NCI-H510A treated with DMSO at 0.1 percent for 48 hours (cell line): ENCODE results near the gene TIMM10.
"Not testable (repeated sequence)": the region's sequence is repeated elsewhere in the genome, so short reads cannot be mapped to it uniquely, and the experiment has no call there.

Source experiments
- DNase-seq: peaks from one replicate; lab custom pipeline; 2025; lab: John Stamatoyannopoulos, UW

Gene TIMM10

DNA sequence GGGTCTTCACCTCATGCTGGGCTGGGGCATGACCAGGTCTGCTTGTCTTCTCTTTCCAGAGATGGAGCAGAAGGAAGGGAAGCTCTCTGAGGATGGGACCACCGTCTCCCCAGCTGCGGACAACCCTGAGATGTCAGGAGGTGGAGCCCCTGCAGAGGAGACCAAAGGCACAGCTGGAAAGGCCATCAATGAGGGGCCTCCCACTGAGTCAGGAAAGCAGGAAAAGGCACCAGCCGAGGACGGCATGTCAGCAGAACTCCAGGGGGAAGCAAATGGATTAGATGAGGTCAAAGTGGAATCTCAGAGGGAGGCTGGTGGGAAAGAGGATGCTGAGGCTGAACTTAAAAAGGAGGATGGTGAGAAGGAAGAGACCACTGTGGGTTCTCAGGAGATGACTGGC is 12.0 kb upstream of the TIMM10 start:
- DNase-seq: no peak

- DNase-seq: no peak
Observed at GRCh38 chr11:57541169-57541568, 10.6 kb upstream of the TIMM10 start.

DNA sequence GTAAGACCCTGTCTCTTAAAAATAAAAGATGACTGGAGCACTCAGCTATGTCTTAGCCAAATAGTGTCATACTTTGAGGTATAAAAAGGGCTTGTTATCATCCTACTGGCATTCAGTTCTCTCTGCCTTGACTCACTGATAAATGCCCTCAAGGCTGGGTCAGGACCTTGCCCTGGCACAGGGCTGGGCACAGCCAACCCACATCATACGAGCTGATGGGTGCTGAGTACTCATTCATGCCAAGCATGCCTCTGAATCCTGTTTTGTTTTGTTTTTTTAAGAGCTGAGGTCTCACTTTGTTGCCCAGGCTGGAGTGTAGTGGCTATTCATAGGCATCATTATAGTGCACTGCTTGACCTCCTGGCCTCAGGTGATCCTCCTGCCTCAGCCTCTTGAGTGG is 8.8 kb upstream of the TIMM10 start:
- DNase-seq: no peak

GRCh38 chr11:57536947-57537619 is 6.5 kb upstream of the TIMM10 start, which contains the start of gene SMTNL1:
Gene SMTNL1 (plus strand): TSS chr11:57537595. CDS start chr11:57542643, 5,048 bp downstream.
- DNase-seq: peak; percentile 6

DNA sequence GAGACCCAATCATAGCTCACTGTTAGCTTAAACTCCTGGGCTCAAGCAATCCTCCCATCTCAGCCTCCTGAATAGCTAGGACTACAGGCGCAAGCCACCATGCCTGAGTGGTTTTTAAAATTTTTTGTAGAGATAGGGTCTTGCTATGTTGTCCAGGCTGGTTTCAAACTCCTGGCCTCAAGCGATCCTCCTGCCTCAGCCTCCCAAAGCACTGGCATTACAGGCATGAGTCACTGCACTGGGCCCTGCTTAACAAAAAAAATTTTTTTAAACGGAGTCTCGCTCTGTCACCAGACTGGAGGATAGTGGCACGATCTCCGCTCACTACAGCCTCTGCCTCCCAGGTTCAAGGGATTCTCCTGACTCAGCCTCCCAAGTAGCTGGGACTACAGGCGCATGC is 3.9 kb upstream of the TIMM10 start:
- not testable (repeated sequence) for DNase-seq

GRCh38 chr11:57530215-57530595 is 349 bp downstream of the TIMM10 start:
- no peak for DNase-seq

DNA sequence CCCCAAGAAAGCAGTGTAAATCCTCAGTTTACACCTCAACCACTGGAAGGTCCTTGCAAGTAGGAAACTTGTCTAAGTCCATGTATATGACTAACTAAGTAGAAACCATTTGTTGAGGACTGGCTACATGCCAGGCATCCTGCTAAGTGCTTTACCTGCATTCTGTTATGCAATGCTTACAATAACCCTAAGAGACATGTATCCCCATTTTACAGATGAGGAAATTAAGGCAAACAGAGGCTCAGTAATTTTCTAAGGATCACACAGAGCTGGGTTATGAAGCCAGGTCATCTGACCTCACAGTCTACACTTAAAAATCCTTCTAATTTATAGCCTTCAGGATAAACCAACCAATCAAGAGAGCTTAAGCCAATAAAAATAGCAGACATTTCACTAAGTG is 1.5 kb downstream of the TIMM10 start:
- no peak for DNase-seq

- peak; percentile 81 for DNase-seq
Observed at GRCh38 chr11:57527056-57527631, 3.4 kb downstream of the TIMM10 start.

DNA sequence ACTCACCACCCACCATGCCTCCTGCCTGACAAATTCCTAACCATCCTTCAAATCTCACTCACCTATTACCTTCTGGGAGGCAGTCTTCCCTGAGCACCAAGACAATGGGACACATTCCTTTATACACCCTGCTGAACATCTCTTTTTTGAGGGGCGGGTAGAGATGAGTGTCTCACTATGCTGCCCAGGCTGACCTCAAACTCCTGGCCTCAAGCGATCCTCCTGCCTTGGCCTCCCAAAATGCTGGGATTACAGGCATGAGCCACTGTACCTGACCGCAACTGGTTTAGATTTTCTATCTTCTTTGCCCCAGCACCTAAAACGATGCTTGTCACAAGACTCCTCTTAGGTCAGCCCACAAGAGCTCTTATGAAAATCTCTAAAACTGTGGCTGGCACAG is 7.1 kb downstream of the TIMM10 start:
- no peak for DNase-seq

- DNase-seq: no peak
Observed at GRCh38 chr11:57521116-57521515, 9.4 kb downstream of the TIMM10 start.

- no peak for DNase-seq
Observed at GRCh38 chr11:57516061-57516443, 14.5 kb downstream of the TIMM10 start.

DNA sequence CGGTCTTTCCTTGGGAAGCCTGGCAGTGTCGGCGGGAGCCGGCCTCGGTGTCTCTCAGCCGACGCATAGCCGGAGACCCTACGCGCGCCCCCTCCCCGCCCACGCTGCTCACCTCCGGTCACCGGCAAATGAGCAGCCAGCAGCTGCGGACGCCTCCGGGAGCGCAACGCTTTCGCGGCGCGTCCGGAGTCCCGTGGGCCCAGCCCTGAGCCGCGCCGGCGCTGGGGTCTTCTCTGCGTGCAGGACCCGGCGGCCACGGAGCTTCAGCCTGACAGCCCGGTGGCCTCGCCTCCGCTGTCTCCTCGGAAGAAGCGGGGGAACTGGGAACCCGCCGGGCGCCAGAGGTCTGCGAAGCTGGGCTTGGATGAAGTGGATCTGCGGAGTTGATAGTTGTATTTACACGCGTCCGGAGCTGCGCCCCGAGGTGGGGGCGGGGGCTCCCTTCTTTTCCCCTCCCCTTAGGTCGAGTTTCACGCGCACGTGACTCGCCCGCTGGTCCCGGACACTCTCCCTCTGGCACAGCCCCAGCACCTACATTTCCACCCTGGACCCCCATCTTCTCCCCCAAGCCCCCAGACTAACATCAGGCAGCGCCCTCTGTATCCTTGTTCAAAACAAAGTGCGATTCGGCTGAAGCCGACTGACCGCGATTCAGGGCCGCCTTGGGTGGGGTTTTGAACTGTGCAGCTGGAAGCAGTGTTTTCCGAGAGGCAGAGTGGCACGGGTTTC is 15.1 kb downstream of the TIMM10 start, which contains the start of gene SLC43A1:
Gene SLC43A1 (minus strand): TSS at position 371 of the 729 bp plus-strand sequence. CDS start 1,591 bp downstream, outside the sequence.
- peak; percentile 27 for DNase-seq

- peak; percentile 41 for DNase-seq
Observed at GRCh38 chr11:57514538-57515331, 15.8 kb downstream of the TIMM10 start.

GRCh38 chr11:57513911-57514537 is 16.5 kb downstream of the TIMM10 start:
- peak; percentile 31 for DNase-seq

- DNase-seq: no peak
Observed at GRCh38 chr11:57513452-57513795, 17.1 kb downstream of the TIMM10 start.

DNA sequence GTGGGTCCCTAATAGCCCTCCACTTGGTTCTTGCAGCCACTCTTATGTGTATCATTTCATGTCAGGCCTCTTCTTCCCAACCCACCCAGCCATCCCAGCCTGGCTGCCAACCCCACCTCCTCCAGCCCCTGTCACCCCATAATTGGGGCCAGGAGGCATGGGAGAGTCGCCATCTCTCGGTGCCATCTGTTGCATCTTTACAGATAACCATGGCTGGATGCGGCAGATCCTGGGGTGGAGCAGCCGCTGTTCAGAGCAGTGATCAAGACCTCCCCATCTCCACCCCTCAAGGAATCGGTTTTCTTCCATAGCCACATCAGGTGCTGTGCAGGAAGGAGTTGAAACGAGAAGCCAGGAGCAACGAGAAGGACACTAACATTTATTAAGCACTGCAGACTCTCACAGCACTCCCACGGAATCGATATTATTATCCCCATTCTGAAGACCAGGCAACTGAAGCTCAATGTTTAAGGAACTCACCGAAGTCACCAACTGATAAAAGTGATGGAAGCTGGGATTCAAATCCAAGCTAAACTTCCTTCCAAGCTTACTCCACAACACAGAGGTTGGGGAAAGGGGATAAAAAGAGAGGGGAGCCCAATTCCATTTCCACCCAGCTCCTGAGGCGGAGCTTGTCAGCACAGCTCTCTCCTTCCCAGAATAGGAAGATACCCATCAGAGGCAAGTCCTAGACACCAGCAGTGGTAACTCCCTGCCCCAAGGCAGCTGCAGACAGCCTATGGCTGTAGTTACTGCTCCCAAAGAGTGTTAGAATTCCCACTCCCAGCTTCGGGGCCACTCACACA is 17.7 kb downstream of the TIMM10 start:
- DNase-seq: no peak

DNA sequence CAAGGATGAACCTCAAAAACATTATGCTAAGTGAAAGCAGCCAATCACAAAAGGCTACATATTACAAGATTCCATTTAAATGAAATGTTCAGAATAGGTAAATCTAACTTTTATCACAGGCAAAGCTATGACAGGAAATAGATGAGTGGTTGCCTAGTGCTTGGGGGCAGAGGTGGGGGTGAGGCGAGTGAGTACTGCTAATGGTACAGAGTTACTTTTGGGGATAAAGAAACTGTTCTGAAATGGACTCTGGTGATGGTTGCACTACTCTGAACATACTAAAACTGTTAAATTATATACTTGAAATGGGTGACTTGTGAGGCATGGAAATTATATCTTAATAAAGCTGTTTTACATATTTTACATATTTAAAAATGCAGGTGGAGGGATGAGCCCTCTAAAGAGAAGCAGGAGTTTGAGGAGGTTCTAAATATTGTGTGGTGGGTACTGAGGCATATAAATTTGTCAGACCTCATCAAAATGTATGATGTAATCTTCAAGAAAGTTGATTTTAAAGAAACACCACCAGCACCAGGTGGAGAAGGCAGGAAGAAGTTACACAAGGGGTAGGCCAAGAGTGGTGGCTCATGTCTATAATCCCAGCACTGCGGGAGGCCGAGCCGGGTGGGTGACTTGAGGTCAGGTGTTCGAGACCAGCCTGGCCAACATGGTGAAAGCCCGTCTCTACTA is 18.7 kb downstream of the TIMM10 start:
- DNase-seq: no peak

DNA sequence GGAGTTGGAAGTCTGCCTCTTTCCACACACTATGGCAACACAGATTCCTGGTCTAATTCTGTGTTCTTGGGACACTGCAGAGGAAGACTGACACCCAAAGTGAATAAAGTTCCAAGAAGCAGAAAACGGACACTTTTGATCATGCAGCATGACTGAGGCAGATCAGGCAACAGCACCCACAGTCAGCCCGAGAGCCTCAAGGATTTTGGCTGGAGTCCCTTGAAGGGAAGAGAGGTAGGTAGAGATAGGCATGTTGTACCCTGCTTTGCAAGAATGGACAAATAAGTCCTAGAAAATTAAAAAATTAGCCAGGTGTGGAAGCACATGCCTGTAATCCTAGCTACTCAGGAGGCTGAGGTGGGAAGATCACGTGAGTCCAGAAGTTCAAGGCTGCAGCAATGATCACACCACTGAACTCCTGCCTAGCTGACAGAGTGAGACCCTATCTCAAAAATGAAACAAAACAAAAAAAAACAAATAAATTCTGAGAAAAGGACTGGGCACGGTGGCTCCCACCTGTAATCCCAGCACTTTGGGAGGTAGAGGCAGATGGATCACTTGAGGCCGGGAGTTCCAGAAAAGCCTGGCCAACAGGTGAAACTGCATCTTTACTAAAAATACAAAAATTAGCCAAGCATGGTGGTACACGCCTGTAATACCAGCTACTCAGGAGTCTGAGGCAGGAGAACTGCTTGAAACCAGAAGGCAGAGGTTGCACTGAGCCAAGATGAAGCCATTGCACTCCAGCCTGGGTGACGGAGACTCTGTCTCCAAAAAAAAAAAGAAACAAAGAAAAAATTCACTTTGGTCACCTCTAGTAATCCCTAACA is 22.0 kb downstream of the TIMM10 start:
- no peak for DNase-seq

DNA sequence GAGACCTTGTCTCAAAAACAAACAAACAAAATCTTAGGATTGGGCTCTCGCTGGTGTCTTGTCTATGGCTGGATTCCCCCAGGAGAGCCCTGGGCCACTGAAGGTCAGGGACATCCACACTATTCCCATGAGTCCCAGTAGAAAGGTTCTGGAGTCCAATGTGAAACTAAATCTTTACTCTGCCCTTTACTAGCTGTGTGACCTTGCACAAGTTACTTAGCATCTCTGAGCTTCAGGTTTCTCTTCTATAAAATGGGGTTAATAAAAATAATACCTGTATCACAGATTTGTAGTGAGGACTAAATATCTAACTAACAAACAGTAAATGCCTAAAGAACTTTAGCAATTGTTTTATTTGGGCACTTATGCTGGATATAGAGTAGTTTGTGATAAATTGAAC is 24.0 kb downstream of the TIMM10 start:
- DNase-seq: no peak

DNA sequence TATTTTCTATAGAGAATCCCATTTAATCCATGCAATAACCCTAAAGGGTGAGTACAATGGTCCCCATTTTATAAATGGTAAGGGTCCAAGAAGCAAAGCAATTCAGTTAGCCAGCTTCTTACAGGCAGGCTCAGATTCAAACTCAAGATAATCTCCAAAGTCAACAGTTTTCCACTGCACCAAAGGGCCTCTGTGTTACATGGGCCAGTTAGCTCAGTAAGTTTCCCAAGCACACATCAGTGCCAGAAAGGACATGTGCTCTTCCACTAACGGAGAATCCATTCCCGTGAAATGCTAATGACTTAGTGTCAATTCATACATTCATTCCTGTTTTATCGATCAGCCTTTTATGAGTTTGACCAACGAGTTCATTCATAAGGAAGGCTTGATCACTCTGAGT is 26.0 kb downstream of the TIMM10 start:
- no peak for DNase-seq
